ENCODE results near the gene HOXA13.

The HOXA13 gene

DNA sequence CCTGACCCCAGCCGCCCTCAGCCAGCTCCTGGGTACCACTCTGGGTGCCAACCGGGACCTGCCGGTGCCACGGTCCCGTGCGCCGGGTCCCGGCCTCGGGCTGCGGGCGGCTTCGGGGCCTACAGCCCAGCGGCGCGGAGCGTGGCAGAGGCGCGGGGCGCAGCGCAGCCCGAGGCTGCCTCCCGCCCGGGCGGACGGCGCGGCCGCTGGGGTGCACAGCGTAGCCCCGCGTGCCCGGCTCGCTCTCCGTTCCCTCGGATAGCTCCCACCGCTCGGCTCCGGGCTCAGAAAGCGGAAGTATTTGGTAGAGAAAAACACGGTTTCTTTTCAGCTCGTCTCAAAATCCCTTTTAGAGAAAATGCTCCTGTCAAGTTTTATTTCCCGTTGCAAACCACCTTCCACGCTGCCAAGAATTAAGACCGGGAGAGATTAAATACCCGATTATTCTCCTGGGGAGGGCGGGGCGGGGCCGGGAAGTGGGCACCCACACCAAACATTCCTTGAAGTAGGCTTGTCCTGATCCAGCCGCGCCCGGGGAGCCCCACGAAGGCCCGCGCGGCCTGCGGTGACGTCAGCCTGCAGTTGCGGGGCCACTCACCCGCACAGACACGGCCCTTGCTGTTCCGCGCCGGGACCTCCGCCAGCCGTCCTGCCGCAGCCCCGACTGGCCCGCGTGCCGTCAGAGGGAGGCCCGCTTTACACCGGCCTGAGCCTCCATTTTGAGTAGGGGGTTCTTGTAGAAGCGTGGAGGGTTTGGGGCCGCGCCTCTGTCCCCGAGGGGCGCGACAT, 7.2 kb downstream of the HOXA13 start:
- no peaks in the 10 kb centered on the region for H3K36me3 Mint-ChIP-seq
- no peaks in the 10 kb centered on the region for H3K9me3 Mint-ChIP-seq
- no peak overlapping the region for H3K27ac Mint-ChIP-seq
- H3K4me1 Mint-ChIP-seq, result peaks cover 17% of the 10 kb centered on the region
- peaks cover 71% of the 10 kb centered on the region for H3K27me3 Mint-ChIP-seq
- H3K4me3 Mint-ChIP-seq, result no peak overlapping the region
- peak; percentile 51 for ATAC-seq

- peaks cover 72% of the 10 kb centered on the region for H3K27me3 Mint-ChIP-seq
- H3K4me1 Mint-ChIP-seq, result peaks cover 18% of the 10 kb centered on the region
- H3K4me3 Mint-ChIP-seq, result no peak overlapping the region
- no peaks in the 10 kb centered on the region for H3K9me3 Mint-ChIP-seq
- H3K27ac Mint-ChIP-seq, result no peak overlapping the region
- no peak for ATAC-seq
- no peaks in the 10 kb centered on the region for H3K36me3 Mint-ChIP-seq
These were observed 7.9 kb downstream of the HOXA13 start for GRCh38 chr7:27191833-27192545.

DNA sequence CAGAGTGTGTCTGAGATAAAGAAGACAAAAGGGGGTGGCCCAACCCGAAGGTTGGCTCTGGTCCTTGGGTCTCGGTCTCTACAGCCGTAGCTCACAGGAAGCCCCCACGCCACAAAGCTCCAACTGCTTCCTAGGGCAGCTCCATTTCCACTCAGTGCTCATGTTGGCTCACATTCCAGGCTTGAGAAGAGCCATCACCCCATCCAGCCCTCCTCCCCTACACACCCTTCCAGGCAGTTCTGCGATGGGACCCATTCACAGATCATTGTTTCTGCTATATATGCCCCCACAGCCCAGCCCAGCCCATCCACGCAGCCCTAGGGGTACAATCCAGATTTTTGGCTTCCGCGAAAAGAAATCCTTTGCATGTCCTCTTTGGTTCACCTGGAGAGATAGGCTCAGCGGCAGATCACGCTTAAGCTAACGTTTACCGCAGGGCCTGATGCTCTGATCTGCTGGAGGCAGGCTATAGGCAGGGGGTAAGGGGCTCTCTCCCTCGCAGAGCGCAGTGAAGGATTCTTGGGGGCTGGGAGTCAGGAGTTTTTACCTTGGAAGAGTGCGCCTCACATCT, 8.6 kb downstream of the HOXA13 start:
- Mint-ChIP-seq H3K27ac (no peak overlapping the region), H3K4me1 (peaks cover 18% of the 10 kb centered on the region)

DNA sequence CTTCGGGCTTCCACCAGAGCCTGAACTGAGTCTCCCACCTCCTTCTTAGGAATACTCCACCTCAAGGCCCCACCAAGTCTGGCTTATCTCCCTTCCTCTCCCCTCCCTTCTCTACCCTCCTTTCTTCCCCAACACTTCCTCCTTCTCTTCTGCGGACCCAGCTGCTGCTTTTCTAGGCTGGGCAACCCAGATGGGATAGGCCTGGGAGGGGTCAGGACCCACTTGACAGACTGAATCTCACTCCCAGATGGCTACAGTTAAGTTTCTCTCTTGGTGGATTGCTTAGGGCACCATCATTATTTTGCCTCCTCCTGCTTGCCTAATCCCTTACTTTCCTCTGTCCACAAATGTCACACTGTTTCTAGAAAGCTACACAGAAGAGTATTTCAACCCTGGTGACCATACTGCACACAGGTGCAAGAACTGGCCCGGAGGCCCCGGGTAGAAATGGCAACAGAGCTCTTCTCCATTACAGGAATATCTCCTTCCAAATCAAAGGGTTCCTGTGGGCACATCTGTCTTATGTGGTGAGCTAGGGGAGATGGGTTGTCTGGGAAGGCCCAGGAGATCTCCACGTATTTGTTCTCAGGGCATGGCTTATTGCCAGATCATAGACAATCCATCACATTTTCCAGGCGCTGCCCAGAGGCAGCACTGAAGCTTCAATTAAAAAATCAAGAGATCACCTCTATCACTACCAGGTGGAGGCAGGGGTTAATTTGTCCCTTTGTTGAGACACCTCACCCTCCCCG, 9.7 kb downstream of the HOXA13 start:
- H3K4me3 Mint-ChIP-seq, result no peak overlapping the region
- H3K9me3 Mint-ChIP-seq, result no peaks in the 10 kb centered on the region
- H3K4me1 Mint-ChIP-seq, result peaks cover 18% of the 10 kb centered on the region
- no peak for ATAC-seq
- peaks cover 90% of the 10 kb centered on the region for H3K27me3 Mint-ChIP-seq
- no peaks in the 10 kb centered on the region for H3K36me3 Mint-ChIP-seq
- no peak overlapping the region for H3K27ac Mint-ChIP-seq

More for the DNA sequence above, 8.6 kb downstream of the HOXA13 start:
- H3K9me3 Mint-ChIP-seq, result no peaks in the 10 kb centered on the region
- H3K36me3 Mint-ChIP-seq, result no peaks in the 10 kb centered on the region
- no peak for ATAC-seq
- peaks cover 79% of the 10 kb centered on the region for H3K27me3 Mint-ChIP-seq
- H3K4me3 Mint-ChIP-seq, result no peak overlapping the region

DNA sequence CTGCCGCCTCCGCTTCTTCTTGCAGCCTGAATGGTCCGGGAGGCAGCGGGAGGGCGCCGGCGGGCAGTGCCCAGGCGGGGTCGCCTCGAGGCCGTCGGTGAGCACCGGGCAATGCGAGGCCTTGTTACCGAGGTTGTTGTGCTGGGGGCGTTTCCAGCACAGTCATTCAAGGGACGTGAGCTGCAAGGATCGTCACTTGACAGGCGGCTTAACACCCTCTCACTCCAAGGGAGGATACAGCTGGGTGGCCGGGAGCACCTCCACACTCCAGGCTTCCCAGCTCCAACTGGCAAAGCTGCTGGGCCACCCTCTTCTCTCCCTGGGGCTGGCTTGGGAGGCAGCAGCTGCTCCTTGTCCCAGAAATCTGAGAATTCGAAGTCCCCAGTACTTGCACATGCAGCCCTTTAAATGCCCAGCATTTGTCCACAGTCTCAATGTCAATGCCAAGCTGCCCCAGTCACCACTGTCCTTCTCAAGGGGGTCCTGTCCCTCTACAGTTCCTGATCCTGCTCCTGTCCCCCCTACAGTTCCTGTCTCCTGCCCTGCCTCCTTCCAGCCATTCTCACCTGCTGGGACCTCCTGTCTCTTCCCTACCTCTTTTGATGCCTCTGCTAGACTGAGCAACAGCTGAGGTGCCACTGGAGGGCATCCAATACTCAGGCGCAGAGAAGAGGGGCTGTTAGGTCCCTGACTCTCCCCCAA, 10.4 kb downstream of the HOXA13 start:
- Mint-ChIP-seq H3K27ac (no peak overlapping the region), H3K4me3 (no peak overlapping the region), H3K4me1 (peaks cover 24% of the 10 kb centered on the region), H3K9me3 (no peaks in the 10 kb centered on the region), H3K36me3 (no peaks in the 10 kb centered on the region), H3K27me3 (peaks cover 92% of the 10 kb centered on the region)
- no peak for ATAC-seq

GRCh38 chr7:27188386-27189294, 11.3 kb downstream of the HOXA13 start:
- no peaks in the 10 kb centered on the region for H3K36me3 Mint-ChIP-seq
- H3K27me3 Mint-ChIP-seq, result peaks cover 91% of the 10 kb centered on the region
- peaks cover 24% of the 10 kb centered on the region for H3K4me1 Mint-ChIP-seq
- peak overlapping the region; percentile 52 for H3K4me3 Mint-ChIP-seq
- ATAC-seq, result no peak
- no peak overlapping the region for H3K27ac Mint-ChIP-seq
- no peaks in the 10 kb centered on the region for H3K9me3 Mint-ChIP-seq

GRCh38 chr7:27187475-27188385, 12.2 kb downstream of the HOXA13 start:
- Mint-ChIP-seq H3K27me3 (peaks cover 92% of the 10 kb centered on the region), H3K4me3 (no peak overlapping the region), H3K4me1 (peaks cover 28% of the 10 kb centered on the region), H3K27ac (no peak overlapping the region), H3K36me3 (no peaks in the 10 kb centered on the region), H3K9me3 (no peaks in the 10 kb centered on the region)
- ATAC-seq, result no peak

- no peaks in the 10 kb centered on the region for H3K36me3 Mint-ChIP-seq
- ATAC-seq, result no peak
- no peak overlapping the region for H3K27ac Mint-ChIP-seq
- no peak overlapping the region for H3K4me3 Mint-ChIP-seq
- peaks cover 94% of the 10 kb centered on the region for H3K27me3 Mint-ChIP-seq
- no peaks in the 10 kb centered on the region for H3K9me3 Mint-ChIP-seq
- H3K4me1 Mint-ChIP-seq, result peaks cover 29% of the 10 kb centered on the region
These were observed 13.0 kb downstream of the HOXA13 start for GRCh38 chr7:27186668-27187474.

DNA sequence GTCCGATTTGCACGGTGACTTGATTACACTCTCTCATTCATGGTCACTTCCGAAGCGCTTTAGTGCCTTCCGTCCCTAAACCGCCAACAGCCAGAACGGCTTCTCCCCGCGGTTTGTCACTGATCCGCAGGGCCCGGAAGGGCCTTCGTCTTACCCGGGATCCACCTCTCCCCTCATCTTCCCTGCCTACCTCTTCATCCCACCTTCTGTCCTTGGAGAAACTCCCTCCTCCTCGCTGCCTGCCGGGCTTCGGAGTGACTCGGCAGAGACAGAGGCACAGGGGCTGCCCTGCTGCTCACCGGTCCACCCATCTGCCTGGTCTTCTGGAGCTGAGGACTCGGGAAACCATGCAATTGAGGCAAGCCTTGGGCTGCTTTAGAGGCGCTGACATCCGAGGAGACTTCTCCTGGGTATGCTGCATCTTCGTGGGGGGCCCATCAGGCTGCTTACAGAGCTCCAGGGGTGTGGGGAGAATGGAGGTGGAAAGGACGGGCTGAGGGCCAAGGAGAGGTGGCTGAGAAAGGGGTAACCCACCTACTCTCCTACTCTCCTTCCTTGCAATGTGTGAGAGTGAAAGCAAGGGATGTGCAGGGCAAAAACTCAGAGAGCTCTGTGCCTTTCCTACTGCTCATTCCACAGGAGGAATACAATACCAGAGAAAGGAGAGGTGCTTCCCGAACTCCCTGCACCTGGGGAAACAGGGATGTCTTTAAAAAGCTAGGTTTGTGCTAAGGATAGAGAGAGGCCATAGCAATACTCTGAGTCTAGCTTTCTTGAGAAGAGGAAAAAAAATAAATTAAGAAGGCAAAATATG, 13.8 kb downstream of the HOXA13 start:
- Mint-ChIP-seq H3K27ac (no peak overlapping the region), H3K4me3 (no peak overlapping the region), H3K27me3 (peaks cover 94% of the 10 kb centered on the region)

DNA sequence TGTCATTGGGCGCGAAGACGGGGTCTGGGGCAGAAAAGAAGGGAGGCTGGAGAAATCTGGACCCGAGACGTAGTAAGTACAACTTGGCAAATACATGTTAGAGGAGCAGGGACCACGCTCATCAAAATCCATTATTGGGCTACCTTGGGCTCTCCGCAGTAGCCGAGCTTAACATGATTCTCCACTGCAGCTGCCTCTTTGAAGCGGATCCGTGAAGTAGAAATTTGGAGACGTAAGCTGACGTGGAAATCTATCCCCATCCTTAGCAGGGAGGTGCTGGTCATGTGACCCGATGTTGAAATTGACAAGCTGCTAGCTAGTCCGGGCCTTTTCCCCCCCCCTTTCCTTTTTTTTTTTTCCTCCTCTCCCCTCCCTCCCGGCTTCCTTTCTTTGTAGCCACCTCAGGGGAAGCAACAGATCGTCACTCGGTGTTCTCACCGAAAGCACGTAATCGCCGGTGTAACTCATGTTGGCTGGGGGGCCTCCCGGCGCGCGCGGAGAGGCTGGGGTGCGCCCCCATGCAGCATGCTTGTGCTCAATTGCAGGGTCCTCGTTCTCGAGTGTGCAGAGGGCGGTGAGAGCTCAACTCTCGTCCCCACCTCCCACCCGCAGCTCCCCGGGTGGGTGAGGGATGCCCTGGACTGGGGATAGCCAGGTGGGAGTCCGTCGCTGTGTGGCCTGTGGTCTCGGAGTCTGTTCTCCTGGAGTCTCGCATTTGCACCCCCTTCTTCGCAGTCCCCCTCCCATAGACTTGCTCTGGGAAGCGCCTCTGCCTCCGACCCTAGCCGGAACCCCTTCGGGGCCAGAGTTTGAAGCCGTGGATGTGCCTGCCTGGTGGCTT, 14.7 kb downstream of the HOXA13 start, which contains the start of gene HOXA11:
Gene HOXA11, minus strand, starts transcription at position 220 of the 841 bp plus-strand sequence. Its CDS starts 88 bp downstream, at position 132.
- Mint-ChIP-seq H3K27ac (no peak within 1 kb of the TSS), H3K4me1 (peaks cover 32% of the 10 kb centered on the region), H3K36me3 (no peaks in the 10 kb centered on the region), H3K4me3 (peak within 1 kb of the TSS; percentile 22), H3K9me3 (no peaks in the 10 kb centered on the region), H3K27me3 (peaks cover 94% of the 10 kb centered on the region)
- ATAC-seq, result no peak

More for the DNA sequence above, 13.8 kb downstream of the HOXA13 start:
- no peaks in the 10 kb centered on the region for H3K36me3 Mint-ChIP-seq
- ATAC-seq, result no peak
- peaks cover 29% of the 10 kb centered on the region for H3K4me1 Mint-ChIP-seq
- H3K9me3 Mint-ChIP-seq, result no peaks in the 10 kb centered on the region

DNA sequence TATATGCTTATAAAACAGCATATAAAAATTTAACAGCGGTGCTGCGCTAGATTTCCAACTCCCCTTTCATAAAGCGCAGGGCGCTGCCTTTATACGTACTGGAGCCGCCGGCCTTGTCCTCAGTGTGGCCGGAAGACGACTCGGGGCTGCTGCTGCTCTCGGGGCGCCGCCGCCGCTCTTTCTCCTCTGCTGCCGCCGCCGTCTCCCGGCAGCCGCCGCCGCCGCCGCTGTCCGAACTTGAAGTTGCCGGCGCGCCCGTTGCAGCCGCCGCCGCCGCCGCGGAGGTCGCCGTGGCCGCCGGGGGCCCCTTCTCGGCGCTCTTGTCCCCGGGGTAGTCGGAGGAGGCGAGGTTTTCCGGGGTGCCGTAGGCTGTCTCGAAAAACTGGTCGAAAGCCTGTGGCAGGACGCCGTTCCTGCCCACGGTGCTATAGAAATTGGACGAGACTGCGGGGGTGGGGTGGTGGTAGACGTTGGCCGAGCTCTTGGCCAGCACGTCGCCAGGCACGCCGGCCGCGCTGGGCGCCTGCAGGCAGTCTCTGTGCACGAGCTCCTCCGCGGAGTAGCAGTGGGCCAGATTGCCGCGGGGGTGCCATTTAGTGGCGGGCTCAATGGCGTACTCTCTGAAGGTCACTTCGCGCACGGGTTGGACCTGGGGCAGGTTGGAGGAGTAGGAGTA, 15.4 kb downstream of the HOXA13 start:
- H3K4me1 Mint-ChIP-seq, result peaks cover 40% of the 10 kb centered on the region
- no peaks in the 10 kb centered on the region for H3K36me3 Mint-ChIP-seq
- ATAC-seq, result no peak
- H3K4me3 Mint-ChIP-seq, result peak overlapping the region; percentile 22
- peaks cover 94% of the 10 kb centered on the region for H3K27me3 Mint-ChIP-seq
- H3K9me3 Mint-ChIP-seq, result no peaks in the 10 kb centered on the region
- H3K27ac Mint-ChIP-seq, result no peak overlapping the region
